Measurements from ENCODE around the gene PTTG1IP2. TPM values are rescaled to one million over a fixed set of nuclear protein-coding genes. Genes with fewer than 3 reads are reported as not detected.

Gene PTTG1IP2
- total and polyA plus RNA-seq, 10 of the 15 experiments (the other 5 are each of a cell fraction or from before 2014, with no cell fraction given) = not detected

GRCh38 chr7:90473814-90474213 is 4.4 kb downstream of the PTTG1IP2 start:
- in situ Hi-C loops (cut with MboI) (no loop called here), intact Hi-C loops (cut with micrococcal nuclease; ENCODE audit: unreplicated experiment) (no loop called here)
- Histone ChIP-seq H3K4me1 (ENCODE audit: control insufficient read depth, insufficient read depth, low read length) (no peaks in the 10 kb centered on the region), H3K4me3 (no peak overlapping the region), H3K79me2 (ENCODE audit: control insufficient read depth, insufficient read depth, low read length) (no peaks in the 10 kb centered on the region), H4K20me1 (ENCODE audit: control insufficient read depth, insufficient read depth) (no peaks in the 10 kb centered on the region), H3K36me3 (ENCODE audit: control insufficient read depth in 2 of 2, insufficient read depth in 2 of 2, low read length in 1 of 2) (no peaks in the 10 kb centered on the region), H2AFZ (ENCODE audit: control insufficient read depth, low read depth, low read length) (no peak overlapping the region), H3K27ac (ENCODE audit: control insufficient read depth, insufficient read depth) (no peak overlapping the region), H3K27me3 (replicated peaks in 1 of 2; ENCODE audit: control insufficient read depth in 2 of 2, insufficient read depth in 2 of 2, low read length in 1 of 2) (no peaks in the 10 kb centered on the region), H3K9ac (ENCODE audit: control insufficient read depth, insufficient read depth, low read length) (no peak overlapping the region), H3K9me3 (replicated peaks; ENCODE audit: control insufficient read depth, insufficient read depth, low read length) (no peaks in the 10 kb centered on the region), H3K4me2 (ENCODE audit: control insufficient read depth, insufficient read depth) (no peak overlapping the region)
- ChIA-PET SMC1A (ENCODE audit: uncharacterized antibody, unreplicated experiment) (no interaction called here), POLR2A (no interaction called here), CTCF (interaction anchor here (1.2 to 2.2 kb wide), 2 partner anchors 18 to 27 kb away, joined by 3 to 12 read pairs; no protein-coding TSS in a partner anchor), RAD21 (ENCODE audit: unreplicated experiment) (no interaction called here)
- ATAC-seq = no peak
- FAIRE-seq = no peak
- no TSS peak for BruUV-seq (replicated peaks)
- DNase-seq (ENCODE audit: low read depth, low spot score) = no peak
- no peak for TF ChIP-seq RB1 (IDR thresholded peaks at IDR 0.05; ENCODE audit: borderline replicate concordance)
- TF ChIP-seq PML (IDR thresholded peaks at IDR 0.05; ENCODE audit: low read length) = no peak
- no peak for TF ChIP-seq BCLAF1 (IDR thresholded peaks at IDR 0.05)
- no peak for TF ChIP-seq ELK1 (IDR thresholded peaks at IDR 0.05; ENCODE audit: low read depth, low read length)
- TF ChIP-seq SRF (IDR thresholded peaks at IDR 0.05; ENCODE audit: low read depth in 2 of 2, low read length in 2 of 2) = no peak
- TF ChIP-seq NKRF (conservative IDR thresholded peaks at IDR 0.05) = no peak
- no peak for TF ChIP-seq BACH1 (IDR thresholded peaks at IDR 0.05; ENCODE audit: borderline replicate concordance)
- TF ChIP-seq KLF5 (IDR thresholded peaks at IDR 0.05; ENCODE audit: partially characterized antibody) = no peak
- no peak for TF ChIP-seq E2F8 (IDR thresholded peaks at IDR 0.05; ENCODE audit: low read depth, partially characterized antibody)
- no peak for TF ChIP-seq FOS (IDR thresholded peaks at IDR 0.05; ENCODE audit: borderline replicate concordance, extremely low read depth, insufficient read length)
- no peak for TF ChIP-seq NFYA (IDR thresholded peaks at IDR 0.05; ENCODE audit: borderline replicate concordance, low read depth, low read length)
